IPS-11a (cell line): ENCODE results near the gene UCKL1.

Experiments used
- H3K4me3 ChIP-seq: one replicate; pipeline ENCODE4 v1.5.1; 2013; ENCODE audit warnings: low read depth, low read length, control low read depth

UCKL1 gene

DNA sequence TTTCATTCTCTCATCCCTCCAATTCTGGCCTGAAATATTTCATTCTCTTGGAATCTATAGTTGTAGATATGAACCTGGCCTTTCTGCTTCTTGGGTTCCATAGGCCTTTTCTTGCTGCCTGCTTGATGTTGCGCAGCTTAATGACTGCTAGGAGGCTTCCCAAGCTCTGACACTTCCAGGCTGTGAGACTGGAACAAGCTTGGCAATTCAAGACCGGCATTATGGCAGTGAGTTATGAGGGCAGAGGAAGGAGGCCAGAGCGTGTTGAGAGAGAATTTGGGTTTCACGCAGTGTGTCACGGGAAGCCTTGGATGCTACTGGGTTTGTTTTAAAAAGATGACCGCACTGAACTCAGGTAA lies 62.2 kb downstream of the UCKL1 start:
- H3K4me3 ChIP-seq: peak overlapping the region; percentile 65

DNA sequence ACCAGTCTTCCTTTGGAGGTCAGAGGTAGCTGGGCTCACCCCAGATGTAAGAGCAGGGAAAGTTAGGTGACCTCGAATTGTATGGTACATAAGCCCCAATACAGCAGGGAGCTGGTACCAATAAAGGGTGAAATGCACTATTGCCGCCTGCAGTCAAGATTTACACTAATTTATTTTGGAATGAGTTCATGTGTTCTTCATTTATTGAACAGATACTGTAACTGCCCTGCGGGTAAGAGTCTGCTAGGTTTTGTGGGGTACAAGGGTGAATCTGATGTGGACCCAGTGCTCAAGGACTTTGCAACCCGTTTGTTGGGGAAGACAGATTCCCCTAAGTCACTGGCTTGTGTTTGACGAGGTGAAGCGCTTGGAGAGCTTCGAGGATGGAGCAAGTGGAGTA lies 63.8 kb downstream of the UCKL1 start:
- H3K4me3 ChIP-seq: no peak overlapping the region

DNA sequence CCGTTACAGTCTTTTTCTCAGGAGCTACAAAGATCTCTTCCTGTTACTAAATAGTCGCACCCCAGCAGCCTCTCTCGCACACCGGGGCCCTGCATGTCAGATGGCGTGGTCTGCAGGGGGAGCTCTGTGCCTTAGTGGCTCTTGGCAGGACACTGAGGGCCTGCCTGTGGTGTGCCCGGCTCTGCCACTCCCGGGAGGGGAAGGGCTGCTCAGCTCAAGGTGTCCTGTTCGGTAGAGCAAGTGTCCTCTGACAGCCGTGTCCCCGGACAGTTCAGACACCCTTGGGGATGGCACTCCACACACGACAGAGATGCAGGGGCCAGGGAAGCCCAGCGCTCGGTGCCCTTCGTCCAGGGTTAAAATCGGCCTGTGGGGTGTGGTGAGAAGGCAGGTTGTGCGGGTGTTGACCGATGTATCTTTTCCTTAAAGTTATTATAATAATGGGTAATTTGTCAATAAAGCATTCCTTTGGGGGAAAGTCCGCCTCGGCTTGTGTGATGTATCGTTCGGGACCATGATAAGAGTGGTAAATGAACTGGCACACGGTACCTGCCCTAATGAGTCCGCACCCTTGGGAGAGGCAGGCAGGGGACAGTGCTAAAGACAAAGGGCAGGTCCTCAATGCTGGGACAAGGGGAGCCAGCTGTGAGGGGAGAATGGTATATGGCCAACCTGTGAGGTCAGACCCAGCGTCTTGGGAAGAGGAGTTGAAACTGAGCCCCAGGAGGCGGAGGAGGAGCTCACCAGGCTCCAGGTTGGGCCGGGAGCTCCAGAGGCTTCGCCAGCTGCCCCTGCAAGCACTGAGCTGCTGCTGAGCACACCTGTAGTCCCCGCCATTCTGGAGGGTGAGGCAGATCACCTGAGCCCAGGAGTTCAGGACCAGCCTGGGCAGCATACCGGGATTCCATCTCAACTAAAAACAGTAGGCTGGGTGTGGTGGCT lies 64.9 kb downstream of the UCKL1 start:
- no peak overlapping the region for H3K4me3 ChIP-seq

DNA sequence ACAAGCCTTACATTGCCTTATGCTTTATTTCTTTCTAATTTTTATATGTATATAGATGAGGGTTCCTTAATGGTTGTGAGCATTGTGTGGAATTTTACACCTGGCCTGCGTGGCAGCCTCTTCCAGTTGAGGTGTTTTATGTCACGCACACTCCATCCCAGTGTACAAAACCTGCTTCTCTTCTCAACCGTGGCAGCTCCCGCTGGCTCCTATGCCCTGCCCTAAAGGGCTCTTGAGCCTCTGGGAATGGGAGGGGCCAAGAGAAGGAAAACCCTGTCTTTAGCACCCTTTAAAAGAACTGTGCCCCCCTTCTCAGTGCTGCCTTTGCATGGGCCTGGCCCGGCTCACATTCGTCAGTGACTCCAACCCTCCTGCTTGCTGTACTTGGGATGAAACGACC lies 65.6 kb downstream of the UCKL1 start:
- H3K4me3 ChIP-seq: no peak overlapping the region

DNA sequence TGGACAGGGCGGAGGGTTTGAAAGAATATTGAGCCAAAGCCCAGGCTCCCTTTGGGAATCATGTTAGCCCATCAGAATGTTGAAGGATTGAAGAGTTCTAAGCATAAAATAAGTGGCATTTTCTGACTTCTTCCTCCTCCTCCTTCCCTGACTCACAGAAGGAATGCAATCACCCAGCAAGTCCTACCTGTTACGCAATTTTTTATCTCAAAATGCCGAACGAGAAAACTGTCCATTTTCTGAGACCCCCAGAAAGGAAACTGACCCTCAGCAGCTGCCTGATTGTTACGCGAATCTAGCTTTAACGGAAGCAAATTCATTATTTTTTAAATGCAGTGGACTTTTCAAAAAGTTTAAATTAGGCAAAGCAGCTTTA lies 66.0 kb downstream of the UCKL1 start:
- H3K4me3 ChIP-seq: no peak overlapping the region
